ENCODE measurements around the gene SLAMF9.

Gene SLAMF9

GRCh38 chr1:159927211-159927848 is 26.7 kb downstream of the SLAMF9 start:
- no peaks in the 10 kb centered on the region for H3K27me3 ChIP-seq (ENCODE audit: insufficient read depth, low read length)
- H3K36me3 ChIP-seq (ENCODE audit: insufficient read depth, low read length): no peaks in the 10 kb centered on the region
- no peak overlapping the region for H2AFZ ChIP-seq (ENCODE audit: low read length, unreplicated experiment)
- H3K4me1 ChIP-seq (ENCODE audit: control insufficient read depth, insufficient read depth, low read length, unreplicated experiment): peaks cover 19% of the 10 kb centered on the region
- H3K79me2 ChIP-seq (ENCODE audit: control insufficient read depth, insufficient read depth, low read length, unreplicated experiment): peaks cover 27% of the 10 kb centered on the region
- H3K4me3 ChIP-seq (ENCODE audit: low read depth, low read length): no peak overlapping the region
- no peak overlapping the region for H3K27ac ChIP-seq (ENCODE audit: low read depth, low read length)

- Histone ChIP-seq H3K27ac (ENCODE audit: low read depth, low read length) (peak overlapping the region; percentile 98; the same call in 1 of the 2 replicates), H2AFZ (ENCODE audit: low read length, unreplicated experiment) (peak overlapping the region; percentile 54), H3K4me1 (ENCODE audit: control insufficient read depth, insufficient read depth, low read length, unreplicated experiment) (peaks cover 35% of the 10 kb centered on the region)
Observed at GRCh38 chr1:159925719-159926078, 28.3 kb downstream of the SLAMF9 start.

GRCh38 chr1:159924791-159925718 is 29.0 kb downstream of the SLAMF9 start, which contains the start of gene TAGLN2:
TSS of gene TAGLN2 (minus strand) at chr1:159925507. CDS start at chr1:159920509, 4,998 bp downstream.
- H3K79me2 ChIP-seq (ENCODE audit: control insufficient read depth, insufficient read depth, low read length, unreplicated experiment): peaks cover 50% of the 10 kb centered on the region
- peak within 1 kb of the TSS; percentile 76 for H3K4me3 ChIP-seq (ENCODE audit: low read depth, low read length)
- H3K27me3 ChIP-seq (ENCODE audit: insufficient read depth, low read length): no peaks in the 10 kb centered on the region
- peaks cover 36% of the 10 kb centered on the region for H3K4me1 ChIP-seq (ENCODE audit: control insufficient read depth, insufficient read depth, low read length, unreplicated experiment)
- peak within 1 kb of the TSS; percentile 98 for H3K27ac ChIP-seq (ENCODE audit: low read depth, low read length)
- 0 out of 2 replicates have a peak, but pooled peaks cover 7% of the 10 kb centered on the region for H3K36me3 ChIP-seq (ENCODE audit: insufficient read depth, low read length)
- peak within 1 kb of the TSS; percentile 54 for H2AFZ ChIP-seq (ENCODE audit: low read length, unreplicated experiment)

More at GRCh38 chr1:159925719-159926078, 28.3 kb downstream of the SLAMF9 start:
- Histone ChIP-seq H3K4me3 (ENCODE audit: low read depth, low read length) (peak overlapping the region; percentile 76), H3K36me3 (ENCODE audit: insufficient read depth, low read length) (0 out of 2 replicates have a peak, but pooled peaks cover 2% of the 10 kb centered on the region), H3K79me2 (ENCODE audit: control insufficient read depth, insufficient read depth, low read length, unreplicated experiment) (peaks cover 44% of the 10 kb centered on the region), H3K27me3 (ENCODE audit: insufficient read depth, low read length) (no peaks in the 10 kb centered on the region)

GRCh38 chr1:159924025-159924790 is 29.8 kb downstream of the SLAMF9 start:
- Histone ChIP-seq H3K79me2 (ENCODE audit: control insufficient read depth, insufficient read depth, low read length, unreplicated experiment) (peaks cover 56% of the 10 kb centered on the region), H3K36me3 (ENCODE audit: insufficient read depth, low read length) (peaks cover 10% of the 10 kb centered on the region; the same call in 1 of the 2 replicates)

GRCh38 chr1:159923203-159924024 is 30.6 kb downstream of the SLAMF9 start:
- Histone ChIP-seq H3K4me3 (ENCODE audit: low read depth, low read length) (peak overlapping the region; percentile 76), H3K4me1 (ENCODE audit: control insufficient read depth, insufficient read depth, low read length, unreplicated experiment) (peaks cover 36% of the 10 kb centered on the region), H3K27me3 (ENCODE audit: insufficient read depth, low read length) (no peaks in the 10 kb centered on the region), H2AFZ (ENCODE audit: low read length, unreplicated experiment) (no peak overlapping the region), H3K79me2 (ENCODE audit: control insufficient read depth, insufficient read depth, low read length, unreplicated experiment) (peaks cover 56% of the 10 kb centered on the region), H3K27ac (ENCODE audit: low read depth, low read length) (peak overlapping the region; percentile 98), H3K36me3 (ENCODE audit: insufficient read depth, low read length) (peaks cover 13% of the 10 kb centered on the region; the same call in 1 of the 2 replicates)

More at GRCh38 chr1:159924025-159924790, 29.8 kb downstream of the SLAMF9 start:
- peak overlapping the region; percentile 76 for H3K4me3 ChIP-seq (ENCODE audit: low read depth, low read length)
- peak overlapping the region; percentile 98 for H3K27ac ChIP-seq (ENCODE audit: low read depth, low read length)
- H2AFZ ChIP-seq (ENCODE audit: low read length, unreplicated experiment): no peak overlapping the region
- no peaks in the 10 kb centered on the region for H3K27me3 ChIP-seq (ENCODE audit: insufficient read depth, low read length)
- peaks cover 36% of the 10 kb centered on the region for H3K4me1 ChIP-seq (ENCODE audit: control insufficient read depth, insufficient read depth, low read length, unreplicated experiment)

- Histone ChIP-seq H2AFZ (ENCODE audit: low read length, unreplicated experiment) (no peak overlapping the region), H3K36me3 (ENCODE audit: insufficient read depth, low read length) (peaks cover 13% of the 10 kb centered on the region; the same call in 1 of the 2 replicates), H3K4me1 (ENCODE audit: control insufficient read depth, insufficient read depth, low read length, unreplicated experiment) (peaks cover 39% of the 10 kb centered on the region), H3K27ac (ENCODE audit: low read depth, low read length) (peak overlapping the region; percentile 98), H3K27me3 (ENCODE audit: insufficient read depth, low read length) (no peaks in the 10 kb centered on the region), H3K79me2 (ENCODE audit: control insufficient read depth, insufficient read depth, low read length, unreplicated experiment) (peaks cover 56% of the 10 kb centered on the region), H3K4me3 (ENCODE audit: low read depth, low read length) (peak overlapping the region; percentile 76)
Observed at GRCh38 chr1:159922511-159923202, 31.4 kb downstream of the SLAMF9 start.

GRCh38 chr1:159921700-159922504 is 32.1 kb downstream of the SLAMF9 start:
- Histone ChIP-seq H3K36me3 (ENCODE audit: insufficient read depth, low read length) (peaks cover 13% of the 10 kb centered on the region; the same call in 1 of the 2 replicates), H2AFZ (ENCODE audit: low read length, unreplicated experiment) (no peak overlapping the region), H3K27ac (ENCODE audit: low read depth, low read length) (peak overlapping the region; percentile 98; the same call in 1 of the 2 replicates), H3K4me3 (ENCODE audit: low read depth, low read length) (peak overlapping the region; percentile 76), H3K4me1 (ENCODE audit: control insufficient read depth, insufficient read depth, low read length, unreplicated experiment) (peaks cover 43% of the 10 kb centered on the region), H3K27me3 (ENCODE audit: insufficient read depth, low read length) (no peaks in the 10 kb centered on the region), H3K79me2 (ENCODE audit: control insufficient read depth, insufficient read depth, low read length, unreplicated experiment) (peaks cover 56% of the 10 kb centered on the region)

GRCh38 chr1:159921251-159921650 is 32.8 kb downstream of the SLAMF9 start:
- H3K4me3 ChIP-seq (ENCODE audit: low read depth, low read length): peak overlapping the region; percentile 76; the same call in 1 of the 2 replicates
- H3K36me3 ChIP-seq (ENCODE audit: insufficient read depth, low read length): peaks cover 13% of the 10 kb centered on the region; the same call in 1 of the 2 replicates
- no peaks in the 10 kb centered on the region for H3K27me3 ChIP-seq (ENCODE audit: insufficient read depth, low read length)
- no peak overlapping the region for H2AFZ ChIP-seq (ENCODE audit: low read length, unreplicated experiment)
- peaks cover 47% of the 10 kb centered on the region for H3K4me1 ChIP-seq (ENCODE audit: control insufficient read depth, insufficient read depth, low read length, unreplicated experiment)
- H3K27ac ChIP-seq (ENCODE audit: low read depth, low read length): peak overlapping the region; percentile 98; the same call in 1 of the 2 replicates
- H3K79me2 ChIP-seq (ENCODE audit: control insufficient read depth, insufficient read depth, low read length, unreplicated experiment): peaks cover 56% of the 10 kb centered on the region

Data from ACC112 (cell line).